SU-DHL-6 (cell line): ENCODE data around the gene TOMM22.

ENCODE experiments used
- H2AFZ ChIP-seq: fragments of 200-600 bp; sonication (generic); 2 replicates; pipeline ENCODE4 v1.6.1; 2014; ENCODE audit warnings: low read depth, mild to moderate bottlenecking, moderate library complexity, mixed read lengths, antibody characterized with exemption, low read length; ENCODE audit not compliant: severe bottlenecking
- H3F3A ChIP-seq: fragments of 200-600 bp; shearing (Covaris generic); 2 replicates; pipeline ENCODE4 v1.6.0; 2016; ENCODE audit warnings: antibody characterized with exemption, mild to moderate bottlenecking; ENCODE audit not compliant: insufficient read depth
- H3K27ac ChIP-seq: fragments of 200-600 bp; sonication (generic); 2 replicates; pipeline ENCODE4 v1.5.1; 2016; ENCODE audit warnings: low read depth, mild to moderate bottlenecking, low read length, moderate library complexity, mixed read lengths
- H3K27me3 ChIP-seq: fragments of 200-600 bp; sonication (generic), shearing (Covaris generic); 2 replicates; pipeline ENCODE4 v1.6.0; 2014; ENCODE audit warnings: mild to moderate bottlenecking, low read length
- H3K36me3 ChIP-seq: fragments of 200-600 bp; sonication (generic); 2 replicates; pipeline ENCODE4 v1.6.1; 2014; ENCODE audit warnings: mild to moderate bottlenecking, low read length, mixed read lengths
- H3K4me2 ChIP-seq: fragments of 300-600, 200-600 bp; shearing (Covaris generic), sonication (generic); 2 replicates; pipeline ENCODE4 v1.6.0; 2014; ENCODE audit warnings: low read length, low read depth, mild to moderate bottlenecking; ENCODE audit not compliant: poor library complexity, severe bottlenecking
- H3K4me3 ChIP-seq: fragments of 200-600 bp; sonication (generic); 2 replicates; pipeline ENCODE4 v1.5.1; 2014; ENCODE audit warnings: antibody characterized with exemption, low read length, mild to moderate bottlenecking, mixed read lengths; ENCODE audit not compliant: insufficient read depth, poor library complexity, severe bottlenecking
- H3K79me2 ChIP-seq: fragments of 200-600 bp; sonication (generic); 2 replicates; pipeline ENCODE4 v1.6.1; 2014; ENCODE audit warnings: mild to moderate bottlenecking, low read length, moderate library complexity; ENCODE audit not compliant: insufficient read depth
- H3K9ac ChIP-seq: fragments of 200-600 bp; sonication (generic); 2 replicates; pipeline ENCODE4 v1.7.0; 2014; ENCODE audit warnings: mild to moderate bottlenecking, low read length
- H3K9me2 ChIP-seq: fragments of 200-600 bp; sonication (generic); replicated peaks from 2 replicates; pipeline ENCODE4 v1.6.1; 2014; ENCODE audit warnings: low read length; ENCODE audit not compliant: insufficient read depth
- H3K9me3 ChIP-seq: fragments of 200-600 bp; sonication (generic); 2 replicates; pipeline ENCODE4 v1.6.1; 2014; ENCODE audit warnings: low read length, mixed read lengths; ENCODE audit not compliant: insufficient read depth
- H4K20me1 ChIP-seq: fragments of 200-600 bp; sonication (generic); 2 replicates; pipeline ENCODE4 v1.6.1; 2014; ENCODE audit warnings: low read depth, mild to moderate bottlenecking, antibody characterized with exemption, low read length, moderate library complexity, mixed read lengths
- EZH2phosphoT487 ChIP-seq: fragments of 200-600 bp; sonication (generic), shearing (Covaris generic); conservative IDR thresholded peaks from 2 replicates; pipeline ENCODE4 v1.6.1; 2018; ENCODE audit warnings: mild to moderate bottlenecking, antibody characterized with exemption, low read length, moderate library complexity, mixed read lengths
- TF ChIP-seq, protein P1 (sequence below): fragments of 200-600 bp; sonication (generic); IDR thresholded peaks from one replicate; pipeline ENCODE4 v1.5.1; 2017; ENCODE audit warnings: antibody characterized with exemption, mild to moderate bottlenecking, low read length, moderate library complexity; ENCODE audit not compliant: insufficient read depth, poor library complexity, severe bottlenecking

Gene TOMM22

GRCh38 chr22:38717244-38717643, 35.5 kb downstream of the TOMM22 start:
- Histone ChIP-seq H2AFZ (no peak overlapping the region), H3K9me2 (no peaks in the 10 kb centered on the region), H4K20me1 (peaks cover 9% of the 10 kb centered on the region; the same call in 1 of the 2 replicates), H3K36me3 (no peaks in the 10 kb centered on the region), H3K9ac (no peak overlapping the region), H3K9me3 (no peaks in the 10 kb centered on the region), H3K79me2 (peaks cover 40% of the 10 kb centered on the region), H3K4me2 (no peak overlapping the region), H3F3A (no peaks in the 10 kb centered on the region), H3K27ac (no peak overlapping the region), H3K27me3 (no peaks in the 10 kb centered on the region), H3K4me3 (no peak overlapping the region)
- TF ChIP-seq, protein P1, sequence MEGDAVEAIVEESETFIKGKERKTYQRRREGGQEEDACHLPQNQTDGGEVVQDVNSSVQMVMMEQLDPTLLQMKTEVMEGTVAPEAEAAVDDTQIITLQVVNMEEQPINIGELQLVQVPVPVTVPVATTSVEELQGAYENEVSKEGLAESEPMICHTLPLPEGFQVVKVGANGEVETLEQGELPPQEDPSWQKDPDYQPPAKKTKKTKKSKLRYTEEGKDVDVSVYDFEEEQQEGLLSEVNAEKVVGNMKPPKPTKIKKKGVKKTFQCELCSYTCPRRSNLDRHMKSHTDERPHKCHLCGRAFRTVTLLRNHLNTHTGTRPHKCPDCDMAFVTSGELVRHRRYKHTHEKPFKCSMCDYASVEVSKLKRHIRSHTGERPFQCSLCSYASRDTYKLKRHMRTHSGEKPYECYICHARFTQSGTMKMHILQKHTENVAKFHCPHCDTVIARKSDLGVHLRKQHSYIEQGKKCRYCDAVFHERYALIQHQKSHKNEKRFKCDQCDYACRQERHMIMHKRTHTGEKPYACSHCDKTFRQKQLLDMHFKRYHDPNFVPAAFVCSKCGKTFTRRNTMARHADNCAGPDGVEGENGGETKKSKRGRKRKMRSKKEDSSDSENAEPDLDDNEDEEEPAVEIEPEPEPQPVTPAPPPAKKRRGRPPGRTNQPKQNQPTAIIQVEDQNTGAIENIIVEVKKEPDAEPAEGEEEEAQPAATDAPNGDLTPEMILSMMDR = no peak
- TF ChIP-seq EZH2phosphoT487 = no peak

GRCh38 chr22:38718414-38718813, 36.7 kb downstream of the TOMM22 start:
- no peak overlapping the region for H3K27ac ChIP-seq

DNA sequence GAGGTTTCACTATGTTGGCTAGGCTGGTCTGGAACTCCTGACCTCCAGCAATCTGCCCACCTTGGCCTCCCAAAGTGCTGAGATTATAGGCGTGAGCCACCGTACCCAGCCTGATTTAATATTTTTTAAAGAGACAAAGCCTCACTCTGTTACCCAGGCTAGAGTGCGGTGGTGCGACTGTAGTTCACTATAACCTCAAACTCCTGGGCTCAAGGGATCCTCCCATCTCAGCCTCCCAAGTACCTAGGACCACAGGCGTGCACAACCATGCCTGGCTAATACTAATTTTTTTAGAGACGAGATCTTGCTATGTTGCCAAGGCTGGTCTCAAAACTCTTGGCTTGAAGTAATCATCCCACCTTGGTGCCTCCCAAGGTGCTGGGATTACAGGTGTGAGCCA, 37.4 kb downstream of the TOMM22 start:
- TF ChIP-seq, protein P1 = no peak
- no peak for TF ChIP-seq EZH2phosphoT487
- peaks cover 23% of the 10 kb centered on the region for H3K79me2 ChIP-seq
- no peaks in the 10 kb centered on the region for H3F3A ChIP-seq
- no peaks in the 10 kb centered on the region for H3K9me2 ChIP-seq
- H2AFZ ChIP-seq = no peak overlapping the region
- no peaks in the 10 kb centered on the region for H3K27me3 ChIP-seq
- H3K9me3 ChIP-seq = no peaks in the 10 kb centered on the region
- H3K27ac ChIP-seq = no peak overlapping the region
- H4K20me1 ChIP-seq = no peaks in the 10 kb centered on the region; the same call in 1 of the 2 replicates
- no peak overlapping the region for H3K9ac ChIP-seq
- no peak overlapping the region for H3K4me3 ChIP-seq
- H3K36me3 ChIP-seq = no peaks in the 10 kb centered on the region
- H3K4me2 ChIP-seq = no peak overlapping the region

More at GRCh38 chr22:38718414-38718813, 36.7 kb downstream of the TOMM22 start:
- no peaks in the 10 kb centered on the region for H3K9me2 ChIP-seq
- H2AFZ ChIP-seq = no peak overlapping the region
- H3K36me3 ChIP-seq = no peaks in the 10 kb centered on the region
- TF ChIP-seq EZH2phosphoT487 = no peak
- TF ChIP-seq, protein P1 = no peak
- no peaks in the 10 kb centered on the region for H3K9me3 ChIP-seq
- H3F3A ChIP-seq = no peaks in the 10 kb centered on the region
- H3K4me2 ChIP-seq = no peak overlapping the region
- H3K4me3 ChIP-seq = no peak overlapping the region
- peaks cover 28% of the 10 kb centered on the region for H3K79me2 ChIP-seq
- H3K9ac ChIP-seq = no peak overlapping the region
- peaks cover 4% of the 10 kb centered on the region; the same call in 1 of the 2 replicates for H4K20me1 ChIP-seq
- H3K27me3 ChIP-seq = no peaks in the 10 kb centered on the region
